Neutrophil (primary cell): ENCODE results near the gene STEAP3.

Experiments
- H3K27ac ChIP-seq: fragments of 200-600 bp; sonication (generic); 2 replicates; pipeline ENCODE4 v1.5.1; 2016; ENCODE audit warnings: mild to moderate bottlenecking, moderate library complexity
- H3K27me3 ChIP-seq: fragments of 200-600 bp; sonication (generic); 2 replicates; pipeline ENCODE4 v1.6.0; 2016; ENCODE audit warnings: mild to moderate bottlenecking
- H3K36me3 ChIP-seq: fragments of 200-600 bp; sonication (generic); 2 replicates; pipeline ENCODE4 v1.5.1; 2017
- H3K4me1 ChIP-seq, 2 experiments: fragments of 200-600 bp in 1 of 2; sonication (generic) in 1 of 2; 1 replicate in 1 of 2; 2 replicates in 1 of 2; pipeline versions ENCODE4 v1.5.1 to v1.6.1; 2013 to 2016; ENCODE audit warnings: low read depth in 1 of 2, low read length in 1 of 2, mild to moderate bottlenecking in 1 of 2, moderate library complexity in 1 of 2; ENCODE audit not compliant: control insufficient read depth in 1 of 2, insufficient read depth in 1 of 2
- H3K4me3 ChIP-seq, 2 experiments: fragments of 200-600 bp in 1 of 2; sonication (generic) in 1 of 2; 1 replicate in 1 of 2; 2 replicates in 1 of 2; pipeline ENCODE4 v1.5.1; 2013 to 2016; ENCODE audit warnings: low read depth in 1 of 2, low read length in 1 of 2, mild to moderate bottlenecking in 1 of 2, moderate library complexity in 1 of 2
- H3K9me3 ChIP-seq: fragments of 200-600 bp; sonication (generic); 2 replicates; pipeline ENCODE4 v1.5.1; 2016
- TF ChIP-seq, protein P1 (sequence below): fragments of 200-600 bp; sonication (generic); IDR thresholded peaks from 2 replicates; pipeline ENCODE4 v1.5.1; 2016; ENCODE audit warnings: antibody characterized with exemption

STEAP3 gene

DNA sequence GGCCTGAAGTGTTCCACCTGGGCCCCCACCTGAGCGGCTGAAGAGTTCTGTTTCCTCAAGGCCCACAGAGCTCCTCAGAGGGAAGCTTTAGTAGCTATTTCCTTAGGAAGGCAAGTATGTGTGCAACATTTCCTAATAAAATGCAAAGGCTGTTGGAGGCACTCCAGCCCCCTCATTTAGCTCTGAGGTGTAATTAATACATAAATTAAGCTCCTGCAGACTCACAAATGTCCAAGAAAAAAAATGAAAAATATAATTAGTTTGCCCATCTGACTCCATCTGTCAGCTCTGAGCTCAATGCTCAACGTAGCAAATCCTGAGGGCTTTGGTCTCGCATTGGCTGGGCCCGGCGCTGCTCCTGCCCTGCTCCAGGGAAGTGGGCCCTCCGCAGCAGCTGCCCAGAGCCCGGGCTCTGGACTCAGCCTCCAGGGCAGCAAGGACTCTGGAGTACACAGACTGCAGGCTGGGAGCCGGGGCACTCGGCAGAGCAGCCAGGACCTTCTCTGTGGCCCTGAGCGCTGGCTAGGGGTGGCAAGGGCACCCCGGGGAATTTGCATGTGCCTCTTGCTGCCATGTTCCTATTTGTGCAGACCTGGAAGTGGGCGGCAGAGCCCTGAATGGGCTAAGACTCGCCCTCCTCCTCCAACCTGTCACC lies 41.7 kb upstream of the STEAP3 start:
- Histone ChIP-seq H3K4me3 (no peak overlapping the region), H3K27me3 (peaks cover 6% of the 10 kb centered on the region)
- TF ChIP-seq, protein P1, sequence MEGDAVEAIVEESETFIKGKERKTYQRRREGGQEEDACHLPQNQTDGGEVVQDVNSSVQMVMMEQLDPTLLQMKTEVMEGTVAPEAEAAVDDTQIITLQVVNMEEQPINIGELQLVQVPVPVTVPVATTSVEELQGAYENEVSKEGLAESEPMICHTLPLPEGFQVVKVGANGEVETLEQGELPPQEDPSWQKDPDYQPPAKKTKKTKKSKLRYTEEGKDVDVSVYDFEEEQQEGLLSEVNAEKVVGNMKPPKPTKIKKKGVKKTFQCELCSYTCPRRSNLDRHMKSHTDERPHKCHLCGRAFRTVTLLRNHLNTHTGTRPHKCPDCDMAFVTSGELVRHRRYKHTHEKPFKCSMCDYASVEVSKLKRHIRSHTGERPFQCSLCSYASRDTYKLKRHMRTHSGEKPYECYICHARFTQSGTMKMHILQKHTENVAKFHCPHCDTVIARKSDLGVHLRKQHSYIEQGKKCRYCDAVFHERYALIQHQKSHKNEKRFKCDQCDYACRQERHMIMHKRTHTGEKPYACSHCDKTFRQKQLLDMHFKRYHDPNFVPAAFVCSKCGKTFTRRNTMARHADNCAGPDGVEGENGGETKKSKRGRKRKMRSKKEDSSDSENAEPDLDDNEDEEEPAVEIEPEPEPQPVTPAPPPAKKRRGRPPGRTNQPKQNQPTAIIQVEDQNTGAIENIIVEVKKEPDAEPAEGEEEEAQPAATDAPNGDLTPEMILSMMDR = no peak

DNA sequence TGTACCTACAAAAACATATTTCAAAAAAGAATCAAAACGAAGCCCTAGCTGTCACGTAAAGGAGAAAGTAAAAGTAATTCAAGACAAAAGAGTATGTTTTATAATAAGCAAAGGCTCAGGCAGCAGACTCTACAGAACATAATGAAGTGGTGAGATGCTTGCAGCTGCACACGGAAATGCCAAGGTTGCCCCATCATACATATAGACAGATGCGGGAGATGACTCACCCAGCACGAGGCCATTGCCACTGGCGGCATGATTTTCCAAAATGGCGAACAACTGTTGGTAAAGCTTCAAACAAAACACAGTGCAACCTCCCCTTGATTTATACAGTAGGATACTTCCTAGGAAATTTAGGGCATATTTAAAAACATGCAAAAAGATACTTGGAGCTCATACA lies 39.1 kb upstream of the STEAP3 start:
- peaks cover 11% of the 10 kb centered on the region for H3K27me3 ChIP-seq
- no peak overlapping the region for H3K4me3 ChIP-seq
- no peaks in the 10 kb centered on the region for H3K36me3 ChIP-seq
- H3K4me1 ChIP-seq = no peaks in the 10 kb centered on the region
- H3K27ac ChIP-seq = no peak overlapping the region
- H3K9me3 ChIP-seq = no peaks in the 10 kb centered on the region
- TF ChIP-seq, protein P1 = no peak

More for the DNA sequence above, 41.7 kb upstream of the STEAP3 start:
- no peaks in the 10 kb centered on the region for H3K9me3 ChIP-seq
- no peak overlapping the region for H3K27ac ChIP-seq
- no peaks in the 10 kb centered on the region for H3K4me1 ChIP-seq
- no peaks in the 10 kb centered on the region for H3K36me3 ChIP-seq

DNA sequence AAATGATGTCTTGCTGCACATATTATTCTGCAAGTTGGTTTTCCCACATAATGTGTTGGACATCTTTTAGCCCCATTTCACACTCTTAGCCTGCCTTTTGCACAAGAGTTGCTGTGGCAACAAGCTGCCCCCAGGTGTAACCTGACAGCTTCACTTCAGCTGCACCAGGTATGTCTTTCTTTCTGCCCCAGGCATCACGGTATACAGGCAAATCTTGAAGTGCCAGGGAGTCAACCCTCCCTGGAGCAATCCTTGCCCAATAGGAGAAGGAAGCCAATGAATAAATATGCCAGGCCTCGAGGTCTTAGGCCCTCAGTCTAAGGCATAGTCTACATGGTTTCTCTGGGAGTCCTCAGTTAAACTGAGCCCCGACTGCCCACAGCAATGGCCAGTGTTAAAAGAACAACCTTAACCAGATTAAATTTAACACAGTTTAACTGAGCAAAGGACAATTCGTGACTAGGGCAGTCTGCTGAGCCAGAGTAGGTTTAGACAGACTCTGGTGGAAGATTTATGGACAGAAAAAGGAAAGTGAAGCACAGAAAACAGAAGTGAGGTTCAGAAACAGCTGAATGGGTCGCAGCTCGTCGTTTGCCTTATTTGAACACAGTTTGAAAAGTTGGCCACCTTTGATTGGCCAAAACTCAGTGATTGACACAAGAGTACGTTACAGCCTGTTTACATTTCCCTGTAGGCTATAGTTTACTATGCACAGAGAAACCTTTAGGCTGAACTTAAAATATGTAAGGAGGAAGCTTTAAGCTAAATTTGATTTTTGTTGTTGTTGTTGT lies 33.1 kb upstream of the STEAP3 start:
- TF ChIP-seq, protein P1 = no peak
- H3K27ac ChIP-seq = no peak overlapping the region
- H3K36me3 ChIP-seq = no peaks in the 10 kb centered on the region
- H3K27me3 ChIP-seq = peaks cover 16% of the 10 kb centered on the region
- no peak overlapping the region for H3K4me3 ChIP-seq
- no peaks in the 10 kb centered on the region for H3K4me1 ChIP-seq
- no peaks in the 10 kb centered on the region for H3K9me3 ChIP-seq

DNA sequence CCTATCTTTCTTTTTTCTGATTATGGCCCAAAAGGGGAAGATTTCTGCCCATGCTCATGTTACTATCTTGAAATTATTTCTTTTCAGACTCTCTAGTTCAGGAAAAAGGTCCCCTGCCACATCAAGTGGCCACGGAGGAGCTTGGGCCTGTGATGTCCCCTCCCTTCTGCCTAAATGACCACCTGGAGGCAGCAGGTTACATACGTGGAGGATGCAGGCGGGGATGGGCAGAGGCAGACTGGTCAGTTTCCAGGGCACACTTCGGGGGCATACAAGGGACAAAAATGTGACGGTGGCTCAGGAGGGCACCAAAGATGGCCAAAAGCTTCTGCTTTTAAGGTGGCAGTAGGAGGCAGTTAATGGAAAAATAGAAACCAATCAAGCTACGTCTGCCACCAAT lies 30.7 kb upstream of the STEAP3 start:
- TF ChIP-seq, protein P1 = no peak
- H3K27ac ChIP-seq = no peak overlapping the region
- no peaks in the 10 kb centered on the region for H3K4me1 ChIP-seq
- H3K27me3 ChIP-seq = peaks cover 30% of the 10 kb centered on the region
- no peaks in the 10 kb centered on the region for H3K36me3 ChIP-seq
- H3K4me3 ChIP-seq = no peak overlapping the region
- no peaks in the 10 kb centered on the region for H3K9me3 ChIP-seq

DNA sequence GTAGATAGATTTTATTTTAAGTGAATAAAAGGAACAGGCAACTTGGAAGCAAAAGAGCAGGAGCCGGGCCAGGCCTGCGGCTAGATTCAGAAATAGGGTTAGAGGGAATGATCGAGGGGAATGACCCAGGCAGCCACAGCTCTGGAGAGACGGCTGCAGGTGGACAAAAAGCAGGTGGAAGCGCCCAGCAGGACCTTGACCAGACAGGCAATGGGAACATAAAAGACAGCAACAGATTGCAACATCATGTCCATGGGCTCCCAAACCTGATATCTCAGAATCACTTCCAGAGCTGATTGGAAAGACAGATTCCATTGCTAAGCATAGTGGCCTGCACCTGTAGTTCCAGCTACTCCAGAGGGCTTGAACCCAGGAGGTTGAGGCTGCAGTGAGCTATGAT lies 28.6 kb upstream of the STEAP3 start:
- H3K36me3 ChIP-seq = no peaks in the 10 kb centered on the region
- peaks cover 48% of the 10 kb centered on the region for H3K27me3 ChIP-seq
- no peaks in the 10 kb centered on the region for H3K9me3 ChIP-seq
- no peak overlapping the region for H3K27ac ChIP-seq
- no peak overlapping the region for H3K4me3 ChIP-seq
- no peaks in the 10 kb centered on the region for H3K4me1 ChIP-seq
- TF ChIP-seq, protein P1 = no peak
